ENCODE data around the gene USH2A.
"Not testable (repeated sequence)": the region's sequence is repeated elsewhere in the genome, so short reads cannot be mapped to it uniquely, and the experiment has no call there.

USH2A gene

GRCh38 chr1:216389774-216390173 lies 33.5 kb downstream of the USH2A start:
- DNase-seq (ENCODE audit: low read depth in 2 of 2) = no peak

DNA sequence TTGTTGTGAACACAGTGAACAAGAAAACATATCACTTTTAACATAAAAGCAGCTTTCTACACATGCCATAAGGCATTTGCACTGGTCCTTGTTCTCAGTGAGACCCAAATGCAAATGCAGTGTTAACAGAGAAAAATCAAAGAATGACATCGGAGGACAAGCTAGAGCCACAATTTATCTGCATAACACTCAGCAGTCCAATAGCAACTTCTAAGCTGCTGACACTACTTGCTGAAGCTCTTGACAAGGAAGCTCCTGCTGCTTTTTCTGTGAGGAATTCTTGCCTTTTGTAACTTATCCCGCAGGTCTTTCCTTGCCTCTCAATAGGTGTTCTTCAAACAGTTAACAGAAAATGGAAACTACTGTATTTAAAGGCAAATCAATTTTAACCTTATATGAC lies 34.7 kb downstream of the USH2A start:
- DNase-seq (ENCODE audit: low read depth in 2 of 2) = no peak

DNA sequence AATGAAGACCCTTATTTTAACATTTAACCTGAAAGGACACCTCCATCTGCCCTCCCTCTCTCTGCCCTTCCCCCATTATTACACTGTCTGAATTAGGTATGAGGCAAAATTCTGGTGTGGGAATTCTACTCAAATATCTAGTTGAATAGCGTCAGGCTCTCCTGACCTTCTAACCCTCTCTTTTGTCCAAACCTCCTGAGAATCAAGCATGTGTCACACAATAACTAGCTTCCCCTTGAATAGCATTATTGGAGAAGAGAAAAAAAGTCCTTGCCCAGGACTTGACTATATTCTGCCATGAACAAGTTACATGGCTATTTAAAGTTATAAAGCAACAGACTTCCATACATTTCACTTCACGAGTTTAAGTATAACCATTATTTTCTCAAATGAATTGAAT lies 35.5 kb downstream of the USH2A start:
- no peak for DNase-seq (ENCODE audit: low read depth in 2 of 2)

GRCh38 chr1:216379441-216379840 lies 43.8 kb downstream of the USH2A start:
- DNase-seq (ENCODE audit: low read depth in 2 of 2) = no peak

- no peak for DNase-seq (ENCODE audit: low read depth in 2 of 2)
Observed at GRCh38 chr1:216368249-216368648, 55.0 kb downstream of the USH2A start.

GRCh38 chr1:216366979-216367378 lies 56.3 kb downstream of the USH2A start:
- no peak for DNase-seq (ENCODE audit: low read depth in 2 of 2)

GRCh38 chr1:216356945-216357344 lies 66.3 kb downstream of the USH2A start:
- DNase-seq (ENCODE audit: low read depth in 2 of 2) = no peak

DNA sequence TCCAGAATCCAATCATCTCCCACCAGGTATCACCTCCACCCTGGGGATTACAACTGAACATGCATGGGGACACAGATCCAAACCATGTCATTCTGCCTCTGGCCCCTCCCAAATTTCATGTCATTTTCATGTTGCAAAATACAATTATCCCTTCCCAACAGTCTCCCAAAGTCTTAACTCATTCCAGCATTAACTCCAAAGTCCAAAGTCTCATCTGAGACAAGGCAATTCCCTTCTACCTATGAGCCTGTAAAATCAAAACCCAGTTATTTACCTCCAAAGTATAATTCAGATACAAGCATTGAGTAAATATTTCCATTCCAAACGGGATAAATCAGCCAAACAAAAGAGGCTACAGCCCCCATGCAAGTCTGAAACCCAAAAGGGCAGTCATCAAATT lies 73.1 kb downstream of the USH2A start:
- DNase-seq (ENCODE audit: low read depth in 2 of 2) = no peak

DNA sequence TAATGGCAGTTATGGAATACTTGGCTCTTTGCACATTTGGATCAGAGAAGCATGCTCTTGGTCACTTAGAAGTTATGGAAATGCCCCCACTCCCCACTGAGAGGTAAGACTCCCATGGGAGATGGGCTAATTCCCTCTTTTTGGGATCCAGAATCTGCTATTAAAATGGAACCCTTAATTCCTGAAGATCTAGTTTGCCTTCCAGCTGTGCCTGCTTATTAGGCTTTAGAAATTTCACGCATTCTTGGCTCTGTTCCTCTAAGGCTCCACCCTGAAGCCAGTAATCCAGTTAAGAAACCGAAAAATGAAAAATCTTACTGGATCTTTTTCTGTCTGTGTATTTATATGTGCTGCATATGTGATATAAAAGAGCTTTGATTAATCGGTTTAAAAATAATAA lies 76.7 kb downstream of the USH2A start:
- DNase-seq (ENCODE audit: low read depth in 2 of 2) = no peak

DNA sequence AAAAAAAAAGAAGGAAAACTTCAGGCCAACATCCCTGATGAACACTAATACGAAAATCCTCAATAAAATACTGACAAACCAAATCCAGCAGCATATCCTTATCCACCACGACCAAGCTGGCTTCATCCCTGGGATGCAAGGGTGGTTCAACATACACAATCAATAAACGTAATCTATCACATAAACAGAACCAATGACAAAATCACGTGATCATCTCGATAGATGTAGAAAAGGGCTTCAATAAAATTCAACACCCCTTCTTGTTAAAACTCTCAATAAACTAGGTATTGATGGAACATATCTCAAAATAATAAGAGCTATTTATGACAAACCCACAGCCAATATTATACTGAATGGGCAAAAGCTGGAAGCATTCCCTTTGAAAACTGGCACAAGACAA lies 82.7 kb downstream of the USH2A start:
- DNase-seq (ENCODE audit: low read depth in 2 of 2) = not testable (repeated sequence)

DNA sequence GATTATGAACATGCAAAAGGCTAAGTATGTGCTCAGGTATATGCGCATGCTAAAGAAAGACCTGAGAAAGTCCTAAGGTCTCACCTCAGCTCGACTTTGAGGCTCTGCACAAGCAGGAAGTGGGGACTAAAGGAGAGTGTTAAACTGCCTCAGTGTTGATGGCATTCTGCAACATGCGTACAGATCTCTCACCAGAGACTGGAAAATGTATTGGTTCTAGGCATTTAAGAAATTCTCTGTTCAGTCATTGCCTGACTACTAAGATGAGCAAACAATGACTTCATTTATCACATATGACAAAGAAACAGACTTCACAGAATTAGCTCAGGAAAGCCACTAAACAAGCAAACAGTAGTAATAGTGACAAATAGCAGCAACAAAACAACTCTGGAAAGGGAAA lies 90.8 kb downstream of the USH2A start:
- no peak for DNase-seq (ENCODE audit: low read depth in 2 of 2)

GRCh38 chr1:216332003-216332402 lies 91.2 kb downstream of the USH2A start:
- no peak for DNase-seq (ENCODE audit: low read depth in 2 of 2)

DNA sequence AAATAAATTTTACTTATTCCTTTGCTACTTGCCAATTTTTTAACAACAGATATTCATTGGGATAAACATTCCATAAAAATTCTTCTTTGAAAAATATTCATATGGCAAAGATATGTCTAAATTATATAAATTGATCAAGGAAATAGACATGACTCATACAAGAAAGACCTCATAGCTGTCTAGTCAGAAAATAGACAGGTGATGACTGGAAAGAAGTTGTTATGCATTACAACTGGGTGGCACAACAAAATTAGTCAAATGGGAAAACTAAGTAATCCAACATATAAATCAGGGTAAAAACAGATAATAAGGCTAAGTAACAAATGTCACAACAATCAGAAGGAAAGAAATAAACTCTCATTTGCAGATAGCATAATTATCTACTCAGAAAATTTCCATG lies 92.0 kb downstream of the USH2A start:
- DNase-seq (ENCODE audit: low read depth in 2 of 2) = no peak

DNA sequence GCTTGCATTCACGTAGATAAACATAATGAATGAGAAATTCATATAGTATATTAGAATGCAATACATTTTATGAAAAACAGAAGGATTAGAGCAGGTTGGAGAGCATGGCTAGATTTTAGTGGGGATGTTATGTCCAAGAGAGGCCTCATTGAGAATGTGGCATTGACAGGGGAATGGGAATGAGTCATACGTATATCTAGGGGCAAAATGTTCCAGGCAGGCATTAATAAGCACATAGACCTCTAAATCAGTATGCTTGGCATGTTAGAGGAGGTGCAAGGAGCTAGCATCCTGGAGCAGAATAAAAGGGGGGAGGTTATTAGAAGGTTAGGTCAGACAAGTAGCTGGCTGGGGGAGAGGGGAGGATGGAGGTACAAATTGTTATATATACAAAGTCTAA lies 93.0 kb downstream of the USH2A start:
- DNase-seq (ENCODE audit: low read depth in 2 of 2) = no peak

GRCh38 chr1:216325946-216326345 lies 97.3 kb downstream of the USH2A start:
- no peak for DNase-seq (ENCODE audit: low read depth in 2 of 2)

GRCh38 chr1:216325336-216325735 lies 97.9 kb downstream of the USH2A start:
- no peak for DNase-seq (ENCODE audit: low read depth in 2 of 2)

DNA sequence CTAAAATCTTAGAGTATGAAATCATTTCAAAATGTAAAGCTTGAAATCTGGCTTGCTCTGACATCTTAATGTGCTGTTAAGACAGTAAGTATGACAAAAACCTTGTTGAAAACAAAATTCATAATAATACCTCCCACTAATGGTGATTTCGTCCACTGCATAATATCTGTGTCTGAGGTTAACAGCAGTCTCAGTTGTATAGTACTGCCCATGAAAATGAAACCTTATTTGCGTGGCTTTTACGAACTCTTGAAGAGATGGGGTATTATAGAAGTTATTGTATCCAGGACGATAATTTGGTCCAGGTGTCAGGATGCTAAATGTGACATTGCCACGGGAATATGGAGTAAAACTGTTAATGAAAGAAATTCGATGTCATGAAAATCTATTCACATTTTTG lies 99.9 kb downstream of the USH2A start:
- no peak for DNase-seq (ENCODE audit: low read depth in 2 of 2)

- no peak for DNase-seq (ENCODE audit: low read depth in 2 of 2)
Observed at GRCh38 chr1:216314379-216315095, 108.7 kb downstream of the USH2A start.

- no peak for DNase-seq (ENCODE audit: low read depth in 2 of 2)
Observed at GRCh38 chr1:216310776-216311175, 112.5 kb downstream of the USH2A start.

DNA sequence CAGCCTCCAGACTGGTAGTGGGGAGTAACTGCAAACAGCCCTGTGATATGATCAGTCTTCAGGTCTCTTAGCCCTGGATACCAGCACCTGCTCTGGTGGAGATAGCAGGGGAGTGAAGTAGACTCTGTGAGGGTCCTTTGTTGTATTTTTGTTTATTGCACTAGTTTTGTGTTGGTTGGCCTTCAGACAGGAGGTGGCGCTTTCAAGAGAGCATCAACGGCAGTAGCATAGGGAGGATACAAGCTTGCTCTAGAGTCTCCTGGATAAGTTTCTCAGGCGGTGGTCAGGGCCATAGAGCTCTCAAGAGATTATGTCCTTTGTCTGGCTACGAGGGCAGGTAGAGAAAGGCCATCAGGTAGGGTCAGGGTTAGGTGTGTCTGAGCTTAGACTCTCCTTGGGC lies 116.4 kb downstream of the USH2A start:
- DNase-seq (ENCODE audit: low read depth in 2 of 2) = no peak

- no peak for DNase-seq (ENCODE audit: low read depth in 2 of 2)
Observed at GRCh38 chr1:216303690-216304089, 119.6 kb downstream of the USH2A start.

DNA sequence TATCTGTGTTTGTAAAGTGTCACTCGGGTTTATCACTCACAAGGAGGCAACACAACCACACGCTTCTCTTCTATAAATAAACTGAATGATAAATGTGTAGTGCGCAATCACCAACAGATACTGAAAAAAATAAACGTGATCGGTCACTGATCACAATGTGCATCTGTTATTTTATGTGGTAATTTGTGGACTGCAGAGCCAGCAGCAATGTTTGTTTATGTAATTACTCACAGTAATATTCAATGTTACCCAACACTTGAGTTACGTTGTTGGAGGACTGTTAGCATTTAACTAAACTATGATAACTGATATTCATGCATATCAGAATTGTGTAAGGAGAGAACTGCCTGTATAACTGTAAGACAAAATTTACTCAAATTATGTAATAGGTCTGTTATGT lies 129.6 kb downstream of the USH2A start:
- DNase-seq (ENCODE audit: low read depth in 2 of 2) = no peak

DNA sequence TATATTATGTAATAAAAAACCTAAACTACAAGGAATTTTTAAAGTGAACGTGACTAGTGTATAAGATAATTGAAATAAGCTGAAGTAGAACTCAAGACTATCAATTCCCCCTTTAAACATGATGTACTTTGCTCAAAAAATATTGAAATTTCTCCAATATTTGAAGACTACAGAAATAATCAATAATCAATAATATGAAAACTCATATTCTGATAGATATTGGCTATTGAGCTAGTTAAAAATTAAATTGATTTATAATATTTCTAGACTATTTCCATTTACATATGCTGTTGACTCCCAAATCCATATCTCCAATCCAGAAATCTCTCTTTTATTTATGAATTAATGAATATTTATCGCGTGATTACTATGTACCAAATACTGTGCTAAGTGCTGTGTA lies 133.2 kb downstream of the USH2A start:
- DNase-seq (ENCODE audit: low read depth in 2 of 2) = no peak

- no peak for DNase-seq (ENCODE audit: low read depth in 2 of 2)
Observed at GRCh38 chr1:216285052-216285451, 138.2 kb downstream of the USH2A start.

Data from stimulated activated CD8-positive, alpha-beta memory T cell treated with anti-CD3 and anti-CD28 coated beads, Interleukin-7, amount 100 ng/mL, for 4 hours (primary cell).